ENCODE measurements around the gene CHRNG. TPM values are rescaled to one million over a fixed set of nuclear protein-coding genes. Genes with fewer than 3 reads are reported as not detected.

Gene CHRNG
- total RNA-seq, 1 experiment from 2014 or later: not detected

GRCh38 chr2:232516551-232516950 lies 22.9 kb upstream of the CHRNG start:
- peaks cover 22% of the 10 kb centered on the region for H3K27me3 ChIP-seq (replicated peaks)
- no peaks in the 10 kb centered on the region for H3K9me3 ChIP-seq (replicated peaks)
- H3K36me3 ChIP-seq: no peaks in the 10 kb centered on the region
- DNase-seq (ENCODE audit: low read depth in 1 of 2, low spot score in 2 of 2): no peak
- H3K4me3 ChIP-seq: no peak overlapping the region
- H3K4me1 ChIP-seq (replicated peaks): no peaks in the 10 kb centered on the region
- no peak overlapping the region for H3K27ac ChIP-seq

GRCh38 chr2:232518844-232519243 lies 20.6 kb upstream of the CHRNG start:
- Histone ChIP-seq H3K9me3 (replicated peaks) (no peaks in the 10 kb centered on the region), H3K36me3 (no peaks in the 10 kb centered on the region), H3K4me1 (replicated peaks) (peaks cover 10% of the 10 kb centered on the region), H3K27me3 (replicated peaks) (peaks cover 42% of the 10 kb centered on the region), H3K4me3 (no peak overlapping the region), H3K27ac (no peak overlapping the region)
- no peak for DNase-seq (ENCODE audit: low read depth in 1 of 2, low spot score in 2 of 2)

GRCh38 chr2:232519581-232520438 lies 19.7 kb upstream of the CHRNG start, which contains the start of gene PRSS56:
TSS of gene PRSS56 (plus strand) at chr2:232520388. CDS start at chr2:232520599, 211 bp downstream.
- DNase-seq (ENCODE audit: low read depth in 1 of 2, low spot score in 2 of 2): no peak
- H3K36me3 ChIP-seq: no peaks in the 10 kb centered on the region
- H3K4me1 ChIP-seq (replicated peaks): peaks cover 17% of the 10 kb centered on the region
- no peak within 1 kb of the TSS for H3K4me3 ChIP-seq
- H3K27ac ChIP-seq: no peak within 1 kb of the TSS
- H3K27me3 ChIP-seq (replicated peaks): peaks cover 44% of the 10 kb centered on the region
- H3K9me3 ChIP-seq (replicated peaks): no peaks in the 10 kb centered on the region

DNA sequence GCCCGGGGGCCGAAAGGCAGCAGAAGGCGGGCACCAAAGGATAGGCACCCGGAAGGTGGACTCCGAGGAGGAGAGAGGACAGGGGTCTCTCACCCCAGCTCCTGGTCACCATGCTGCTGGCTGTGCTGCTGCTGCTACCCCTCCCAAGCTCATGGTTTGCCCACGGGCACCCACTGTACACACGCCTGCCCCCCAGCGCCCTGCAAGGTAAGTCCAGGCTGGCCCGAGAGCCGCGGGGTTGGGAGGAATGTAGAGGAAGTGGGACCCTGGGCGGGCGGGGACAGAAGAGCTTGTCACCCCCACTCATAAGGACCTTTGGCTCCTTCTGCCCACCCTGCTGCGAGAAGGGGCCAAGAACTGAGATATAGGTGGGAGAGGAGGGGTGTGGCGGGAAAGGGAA lies 19.0 kb upstream of the CHRNG start:
- Histone ChIP-seq H3K4me1 (replicated peaks) (peaks cover 17% of the 10 kb centered on the region), H3K27me3 (replicated peaks) (peaks cover 49% of the 10 kb centered on the region), H3K27ac (no peak overlapping the region), H3K36me3 (no peaks in the 10 kb centered on the region), H3K9me3 (replicated peaks) (no peaks in the 10 kb centered on the region), H3K4me3 (no peak overlapping the region)
- no peak for DNase-seq (ENCODE audit: low read depth in 1 of 2, low spot score in 2 of 2)

- H3K4me1 ChIP-seq (replicated peaks): peaks cover 17% of the 10 kb centered on the region
- DNase-seq (ENCODE audit: low read depth in 1 of 2, low spot score in 2 of 2): no peak
- peaks cover 50% of the 10 kb centered on the region for H3K27me3 ChIP-seq (replicated peaks)
- no peak overlapping the region for H3K4me3 ChIP-seq
- no peaks in the 10 kb centered on the region for H3K36me3 ChIP-seq
- no peak overlapping the region for H3K27ac ChIP-seq
- H3K9me3 ChIP-seq (replicated peaks): no peaks in the 10 kb centered on the region
These were observed 18.4 kb upstream of the CHRNG start for GRCh38 chr2:232521098-232521497.

- Histone ChIP-seq H3K27ac (no peak overlapping the region), H3K27me3 (replicated peaks) (peaks cover 50% of the 10 kb centered on the region), H3K4me3 (no peak overlapping the region), H3K9me3 (replicated peaks) (no peaks in the 10 kb centered on the region), H3K4me1 (replicated peaks) (peaks cover 17% of the 10 kb centered on the region), H3K36me3 (no peaks in the 10 kb centered on the region)
- DNase-seq (ENCODE audit: low read depth in 1 of 2, low spot score in 2 of 2): peak in 1 of 2 experiments; percentile 36
These were observed 17.4 kb upstream of the CHRNG start for GRCh38 chr2:232521959-232522622.

DNA sequence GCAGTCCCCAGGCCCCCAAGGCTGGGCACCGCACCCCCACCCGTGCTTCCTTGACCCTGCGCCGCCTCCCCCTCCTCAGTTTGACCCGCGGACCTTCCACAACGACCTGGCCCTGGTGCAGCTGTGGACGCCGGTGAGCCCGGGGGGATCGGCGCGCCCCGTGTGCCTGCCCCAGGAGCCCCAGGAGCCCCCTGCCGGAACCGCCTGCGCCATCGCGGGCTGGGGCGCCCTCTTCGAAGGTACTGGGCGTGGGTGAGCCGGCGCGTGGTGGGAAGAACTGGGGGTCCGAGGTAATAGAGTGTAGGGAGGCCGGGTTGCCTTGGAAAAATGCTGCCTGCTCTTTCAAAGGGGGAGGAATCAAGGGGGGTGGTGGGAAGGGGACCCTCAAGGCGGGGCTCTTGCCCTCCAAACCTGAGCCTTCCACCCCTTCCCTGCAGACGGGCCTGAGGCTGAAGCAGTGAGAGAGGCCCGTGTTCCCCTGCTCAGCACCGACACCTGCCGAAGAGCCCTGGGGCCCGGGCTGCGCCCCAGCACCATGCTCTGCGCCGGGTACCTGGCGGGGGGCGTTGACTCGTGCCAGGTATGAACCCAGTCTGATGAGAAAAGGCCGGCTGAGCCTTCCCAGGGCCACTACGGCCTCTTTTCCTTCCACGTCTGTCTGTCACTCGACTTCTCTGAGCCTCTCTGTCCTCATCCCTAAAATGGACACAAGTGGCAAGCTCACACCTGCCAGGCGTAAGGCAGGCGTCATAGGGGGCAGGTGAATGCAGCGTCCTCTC lies 16.7 kb upstream of the CHRNG start:
- Histone ChIP-seq H3K4me3 (no peak overlapping the region), H3K27ac (no peak overlapping the region), H3K36me3 (no peaks in the 10 kb centered on the region), H3K9me3 (replicated peaks) (no peaks in the 10 kb centered on the region), H3K27me3 (replicated peaks) (peaks cover 50% of the 10 kb centered on the region), H3K4me1 (replicated peaks) (peaks cover 17% of the 10 kb centered on the region)
- DNase-seq (ENCODE audit: low read depth in 1 of 2, low spot score in 2 of 2): no peak

DNA sequence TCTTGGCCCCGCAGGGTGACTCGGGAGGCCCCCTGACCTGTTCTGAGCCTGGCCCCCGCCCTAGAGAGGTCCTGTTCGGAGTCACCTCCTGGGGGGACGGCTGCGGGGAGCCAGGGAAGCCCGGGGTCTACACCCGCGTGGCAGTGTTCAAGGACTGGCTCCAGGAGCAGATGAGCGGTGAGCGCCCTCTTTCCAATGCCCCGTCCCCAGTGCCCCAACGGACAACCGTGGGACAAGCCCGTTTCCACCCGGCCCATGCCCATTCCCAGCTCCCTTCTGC lies 16.1 kb upstream of the CHRNG start:
- Histone ChIP-seq H3K9me3 (replicated peaks) (no peaks in the 10 kb centered on the region), H3K36me3 (no peaks in the 10 kb centered on the region), H3K4me3 (no peak overlapping the region), H3K4me1 (replicated peaks) (peaks cover 17% of the 10 kb centered on the region), H3K27me3 (replicated peaks) (peaks cover 50% of the 10 kb centered on the region), H3K27ac (no peak overlapping the region)
- no peak for DNase-seq (ENCODE audit: low read depth in 1 of 2, low spot score in 2 of 2)

- H3K9me3 ChIP-seq (replicated peaks): no peaks in the 10 kb centered on the region
- H3K27me3 ChIP-seq (replicated peaks): peaks cover 47% of the 10 kb centered on the region
- H3K4me3 ChIP-seq: peak overlapping the region; percentile 20; the same call in 1 of the 2 replicates
- H3K36me3 ChIP-seq: no peaks in the 10 kb centered on the region
- DNase-seq (ENCODE audit: low read depth in 1 of 2, low spot score in 2 of 2): peak; percentile 42 to 64
- peaks cover 17% of the 10 kb centered on the region for H3K4me1 ChIP-seq (replicated peaks)
- H3K27ac ChIP-seq: no peak overlapping the region
These were observed 15.6 kb upstream of the CHRNG start for GRCh38 chr2:232523682-232524597.

- DNase-seq (ENCODE audit: low read depth in 1 of 2, low spot score in 2 of 2): no peak
- H3K4me3 ChIP-seq: no peak overlapping the region
These were observed 14.7 kb upstream of the CHRNG start for GRCh38 chr2:232524771-232525170.

DNA sequence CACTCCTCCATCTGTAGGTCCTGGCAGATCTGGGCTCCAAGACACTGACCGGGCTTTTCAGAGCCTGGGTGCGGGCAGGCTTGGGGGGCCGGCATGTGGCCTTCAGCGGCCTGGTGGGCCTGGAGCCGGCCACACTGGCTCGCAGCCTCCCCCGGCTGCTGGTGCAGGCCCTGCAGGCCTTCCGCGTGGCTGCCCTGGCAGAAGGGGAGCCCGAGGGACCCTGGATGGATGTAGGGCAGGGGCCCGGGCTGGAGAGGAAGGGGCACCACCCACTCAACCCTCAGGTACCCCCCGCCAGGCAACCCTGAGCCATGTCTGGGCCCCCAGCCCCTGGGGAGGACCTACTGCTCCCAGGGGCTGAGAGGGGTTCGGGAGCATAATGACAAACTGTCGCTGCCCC lies 14.3 kb upstream of the CHRNG start:
- H3K9me3 ChIP-seq (replicated peaks): no peaks in the 10 kb centered on the region
- peaks cover 51% of the 10 kb centered on the region for H3K27me3 ChIP-seq (replicated peaks)
- no peaks in the 10 kb centered on the region for H3K36me3 ChIP-seq
- no peak for DNase-seq (ENCODE audit: low read depth in 1 of 2, low spot score in 2 of 2)
- no peak overlapping the region for H3K27ac ChIP-seq
- H3K4me1 ChIP-seq (replicated peaks): peaks cover 17% of the 10 kb centered on the region
- no peak overlapping the region for H3K4me3 ChIP-seq

More at GRCh38 chr2:232524771-232525170, 14.7 kb upstream of the CHRNG start:
- H3K9me3 ChIP-seq (replicated peaks): no peaks in the 10 kb centered on the region
- H3K4me1 ChIP-seq (replicated peaks): peaks cover 17% of the 10 kb centered on the region
- no peak overlapping the region for H3K27ac ChIP-seq
- H3K27me3 ChIP-seq (replicated peaks): peaks cover 51% of the 10 kb centered on the region
- H3K36me3 ChIP-seq: no peaks in the 10 kb centered on the region

- Histone ChIP-seq H3K4me3 (no peak within 1 kb of the TSS), H3K27ac (no peak within 1 kb of the TSS), H3K27me3 (replicated peaks) (peaks cover 51% of the 10 kb centered on the region), H3K4me1 (replicated peaks) (peaks cover 17% of the 10 kb centered on the region), H3K9me3 (replicated peaks) (no peaks in the 10 kb centered on the region), H3K36me3 (no peaks in the 10 kb centered on the region)
- no peak for DNase-seq (ENCODE audit: low read depth in 1 of 2, low spot score in 2 of 2)
These were observed 13.6 kb upstream of the CHRNG start, which contains the start of gene CHRND for GRCh38 chr2:232525791-232526371. TSS of gene CHRND (plus strand) at chr2:232526160. CDS start at chr2:232526216, 56 bp downstream.

Measured in SJSA1 (cell line).